SU-DHL-6 (cell line): Measurements from ENCODE around the gene CELSR1.

Experiments
- H2AFZ ChIP-seq: fragments of 200-600 bp; sonication (generic); 2 replicates; pipeline ENCODE4 v1.6.1; 2014; ENCODE audit warnings: low read depth, mild to moderate bottlenecking, moderate library complexity, mixed read lengths, antibody characterized with exemption, low read length; ENCODE audit not compliant: severe bottlenecking
- H3F3A ChIP-seq: fragments of 200-600 bp; shearing (Covaris generic); 2 replicates; pipeline ENCODE4 v1.6.0; 2016; ENCODE audit warnings: antibody characterized with exemption, mild to moderate bottlenecking; ENCODE audit not compliant: insufficient read depth
- H3K27ac ChIP-seq: fragments of 200-600 bp; sonication (generic); 2 replicates; pipeline ENCODE4 v1.5.1; 2016; ENCODE audit warnings: low read depth, mild to moderate bottlenecking, low read length, moderate library complexity, mixed read lengths
- H3K27me3 ChIP-seq: fragments of 200-600 bp; sonication (generic), shearing (Covaris generic); 2 replicates; pipeline ENCODE4 v1.6.0; 2014; ENCODE audit warnings: mild to moderate bottlenecking, low read length
- H3K36me3 ChIP-seq: fragments of 200-600 bp; sonication (generic); 2 replicates; pipeline ENCODE4 v1.6.1; 2014; ENCODE audit warnings: mild to moderate bottlenecking, low read length, mixed read lengths
- H3K4me2 ChIP-seq: fragments of 300-600, 200-600 bp; shearing (Covaris generic), sonication (generic); 2 replicates; pipeline ENCODE4 v1.6.0; 2014; ENCODE audit warnings: low read length, low read depth, mild to moderate bottlenecking; ENCODE audit not compliant: poor library complexity, severe bottlenecking
- H3K4me3 ChIP-seq: fragments of 200-600 bp; sonication (generic); 2 replicates; pipeline ENCODE4 v1.5.1; 2014; ENCODE audit warnings: antibody characterized with exemption, low read length, mild to moderate bottlenecking, mixed read lengths; ENCODE audit not compliant: insufficient read depth, poor library complexity, severe bottlenecking
- H3K79me2 ChIP-seq: fragments of 200-600 bp; sonication (generic); 2 replicates; pipeline ENCODE4 v1.6.1; 2014; ENCODE audit warnings: mild to moderate bottlenecking, low read length, moderate library complexity; ENCODE audit not compliant: insufficient read depth
- H3K9ac ChIP-seq: fragments of 200-600 bp; sonication (generic); 2 replicates; pipeline ENCODE4 v1.7.0; 2014; ENCODE audit warnings: mild to moderate bottlenecking, low read length
- H3K9me2 ChIP-seq: fragments of 200-600 bp; sonication (generic); replicated peaks from 2 replicates; pipeline ENCODE4 v1.6.1; 2014; ENCODE audit warnings: low read length; ENCODE audit not compliant: insufficient read depth
- H3K9me3 ChIP-seq: fragments of 200-600 bp; sonication (generic); 2 replicates; pipeline ENCODE4 v1.6.1; 2014; ENCODE audit warnings: low read length, mixed read lengths; ENCODE audit not compliant: insufficient read depth
- H4K20me1 ChIP-seq: fragments of 200-600 bp; sonication (generic); 2 replicates; pipeline ENCODE4 v1.6.1; 2014; ENCODE audit warnings: low read depth, mild to moderate bottlenecking, antibody characterized with exemption, low read length, moderate library complexity, mixed read lengths
- CTCF ChIP-seq: fragments of 200-600 bp; sonication (generic); IDR thresholded peaks from one replicate; pipeline ENCODE4 v1.5.1; 2017; ENCODE audit warnings: antibody characterized with exemption, mild to moderate bottlenecking, low read length, moderate library complexity; ENCODE audit not compliant: insufficient read depth, poor library complexity, severe bottlenecking
- EZH2phosphoT487 ChIP-seq: fragments of 200-600 bp; sonication (generic), shearing (Covaris generic); conservative IDR thresholded peaks from 2 replicates; pipeline ENCODE4 v1.6.1; 2018; ENCODE audit warnings: mild to moderate bottlenecking, antibody characterized with exemption, low read length, moderate library complexity, mixed read lengths

Gene CELSR1

GRCh38 chr22:46575911-46576555 is 38.6 kb upstream of the CELSR1 start:
- Histone ChIP-seq H3K79me2 (no peaks in the 10 kb centered on the region), H2AFZ (no peak overlapping the region), H3K9ac (peak overlapping the region; percentile 19; the same call in 1 of the 2 replicates), H3K9me2 (no peaks in the 10 kb centered on the region), H3K4me2 (peak overlapping the region; percentile 48), H4K20me1 (no peaks in the 10 kb centered on the region), H3K9me3 (peaks cover 11% of the 10 kb centered on the region; the same call in 1 of the 2 replicates), H3K27me3 (no peaks in the 10 kb centered on the region), H3K27ac (no peak overlapping the region), H3F3A (no peaks in the 10 kb centered on the region), H3K4me3 (peak overlapping the region; percentile 33), H3K36me3 (no peaks in the 10 kb centered on the region)
- no peak for TF ChIP-seq CTCF
- TF ChIP-seq EZH2phosphoT487 = no peak

GRCh38 chr22:46574993-46575910 is 37.8 kb upstream of the CELSR1 start:
- no peaks in the 10 kb centered on the region for H4K20me1 ChIP-seq
- H3K9me3 ChIP-seq = peaks cover 11% of the 10 kb centered on the region; the same call in 1 of the 2 replicates
- TF ChIP-seq CTCF (no peak), EZH2phosphoT487 (no peak)
- H3K9me2 ChIP-seq = no peaks in the 10 kb centered on the region
- no peak overlapping the region for H3K27ac ChIP-seq
- H3K9ac ChIP-seq = no peak overlapping the region
- H3K79me2 ChIP-seq = no peaks in the 10 kb centered on the region
- H3K36me3 ChIP-seq = no peaks in the 10 kb centered on the region
- no peaks in the 10 kb centered on the region for H3F3A ChIP-seq
- no peak overlapping the region for H3K4me3 ChIP-seq
- no peaks in the 10 kb centered on the region for H3K27me3 ChIP-seq
- no peak overlapping the region for H2AFZ ChIP-seq
- H3K4me2 ChIP-seq = no peak overlapping the region

- Histone ChIP-seq H3K27me3 (no peaks in the 10 kb centered on the region), H3K9ac (no peak overlapping the region), H3F3A (no peaks in the 10 kb centered on the region), H2AFZ (no peak overlapping the region), H3K9me3 (peaks cover 11% of the 10 kb centered on the region; the same call in 1 of the 2 replicates), H3K9me2 (no peaks in the 10 kb centered on the region), H3K4me3 (no peak overlapping the region), H3K27ac (no peak overlapping the region), H3K4me2 (no peak overlapping the region), H3K79me2 (no peaks in the 10 kb centered on the region), H4K20me1 (no peaks in the 10 kb centered on the region), H3K36me3 (no peaks in the 10 kb centered on the region)
- TF ChIP-seq CTCF (no peak), EZH2phosphoT487 (no peak)
Observed at GRCh38 chr22:46574438-46574992, 37.1 kb upstream of the CELSR1 start.
